ENCODE measurements around the gene ATP11C. TPM values are rescaled to one million over a fixed set of nuclear protein-coding genes. Genes with fewer than 3 reads are reported as not detected.
A peak's percentile ranks its signal among the peaks of the same experiment; 100 is the strongest.

Gene ATP11C
- total and polyA plus RNA-seq, 9 of the 15 experiments (the other 6 are each of a cell fraction or from before 2014, with no cell fraction given), result 18.2 to 42.2 (median 29.4) TPM

DNA sequence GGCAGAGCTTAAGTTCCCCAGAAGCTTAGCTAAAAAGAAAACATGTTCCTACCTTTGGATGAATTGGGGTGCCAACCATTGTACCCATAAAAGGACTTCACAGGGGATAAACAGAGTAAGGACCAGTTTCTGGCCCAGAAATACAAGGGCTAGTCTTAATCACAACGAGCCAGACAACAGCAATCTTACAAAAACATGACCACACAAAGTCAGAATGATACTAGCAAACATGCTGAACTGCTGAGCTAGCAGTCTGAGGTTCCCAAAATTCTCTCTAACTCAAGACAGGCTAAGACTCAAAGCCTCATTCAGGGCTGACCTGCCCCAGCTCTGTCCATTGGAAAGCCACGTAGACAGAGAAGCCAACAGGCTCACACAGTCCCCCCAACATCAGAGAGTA lies 40.3 kb downstream of the ATP11C start:
- no peaks in the 10 kb centered on the region for H3K9me1 ChIP-seq (ENCODE audit: control insufficient read depth, insufficient read depth, low read length)
- WGBS (ENCODE audit: insufficient coverage, low coverage, missing lambda C conversion rate), result 18% methylated on average over 2 of the region's 2 CpGs
- H3K4me1 ChIP-seq (replicated peaks in 1 of 2; ENCODE audit: control insufficient read depth in 2 of 2, insufficient read depth in 2 of 2, low read length in 2 of 2), result peaks cover 0 to 18% of the 10 kb centered on the region in 2 experiments; a peak in 2 of 5 replicates
- H3K4me3 ChIP-seq, result no peak overlapping the region
- no peak overlapping the region for H2AFZ ChIP-seq (ENCODE audit: low read depth, low read length)
- no peak for DNase-seq (ENCODE audit: extremely low read depth in 1 of 4, low spot score in 3 of 4)
- H3K27me3 ChIP-seq (ENCODE audit: control insufficient read depth in 2 of 2, insufficient read depth in 2 of 2, low read length in 2 of 2), result no peaks in the 10 kb centered on the region
- ChIA-PET POLR2A (interaction anchor here (1.9 kb wide), 1 partner anchor 11 kb away, joined by 5 read pairs; no protein-coding TSS in a partner anchor), CTCF (ENCODE audit: low intra/inter-chr PET ratio) (no interaction called here)
- no peak for TF ChIP-seq ZNF785 (CRISPR knock-in tag; IDR thresholded peaks at IDR 0.05)
- TF ChIP-seq MAFF (IDR thresholded peaks at IDR 0.05; ENCODE audit: low read length), result peak; percentile 43; the same call in 1 of the 2 replicates
- no peak for TF ChIP-seq HNRNPLL (IDR thresholded peaks at IDR 0.05; ENCODE audit: low read depth, low read length, poor library complexity, severe bottlenecking)
- TF ChIP-seq MYBL2 (IDR thresholded peaks at IDR 0.05; ENCODE audit: low read depth), result no peak
- no peak for TF ChIP-seq MYBL2 (CRISPR knock-in tag; IDR thresholded peaks at IDR 0.05; ENCODE audit: borderline replicate concordance)
- TF ChIP-seq ZNF316 (IDR thresholded peaks at IDR 0.05), result peak; percentile 79
- peak; percentile 76 for TF ChIP-seq C11orf30 (IDR thresholded peaks at IDR 0.05; ENCODE audit: low read depth)
- TF ChIP-seq, protein P1, sequence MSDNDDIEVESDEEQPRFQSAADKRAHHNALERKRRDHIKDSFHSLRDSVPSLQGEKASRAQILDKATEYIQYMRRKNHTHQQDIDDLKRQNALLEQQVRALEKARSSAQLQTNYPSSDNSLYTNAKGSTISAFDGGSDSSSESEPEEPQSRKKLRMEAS (CRISPR knock-in tag; IDR thresholded peaks at IDR 0.05), result no peak
- no peak for TF ChIP-seq ZNF695 (CRISPR knock-in tag; IDR thresholded peaks at IDR 0.05)
- TF ChIP-seq, protein P2, sequence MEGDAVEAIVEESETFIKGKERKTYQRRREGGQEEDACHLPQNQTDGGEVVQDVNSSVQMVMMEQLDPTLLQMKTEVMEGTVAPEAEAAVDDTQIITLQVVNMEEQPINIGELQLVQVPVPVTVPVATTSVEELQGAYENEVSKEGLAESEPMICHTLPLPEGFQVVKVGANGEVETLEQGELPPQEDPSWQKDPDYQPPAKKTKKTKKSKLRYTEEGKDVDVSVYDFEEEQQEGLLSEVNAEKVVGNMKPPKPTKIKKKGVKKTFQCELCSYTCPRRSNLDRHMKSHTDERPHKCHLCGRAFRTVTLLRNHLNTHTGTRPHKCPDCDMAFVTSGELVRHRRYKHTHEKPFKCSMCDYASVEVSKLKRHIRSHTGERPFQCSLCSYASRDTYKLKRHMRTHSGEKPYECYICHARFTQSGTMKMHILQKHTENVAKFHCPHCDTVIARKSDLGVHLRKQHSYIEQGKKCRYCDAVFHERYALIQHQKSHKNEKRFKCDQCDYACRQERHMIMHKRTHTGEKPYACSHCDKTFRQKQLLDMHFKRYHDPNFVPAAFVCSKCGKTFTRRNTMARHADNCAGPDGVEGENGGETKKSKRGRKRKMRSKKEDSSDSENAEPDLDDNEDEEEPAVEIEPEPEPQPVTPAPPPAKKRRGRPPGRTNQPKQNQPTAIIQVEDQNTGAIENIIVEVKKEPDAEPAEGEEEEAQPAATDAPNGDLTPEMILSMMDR (IDR thresholded peaks at IDR 0.05 in 2 of 3, conservative IDR thresholded peaks at IDR 0.05 in 1 of 3; ENCODE audit: insufficient read depth in 2 of 3, low read depth in 1 of 3, low read length in 3 of 3), result no peak
- TF ChIP-seq CBX8 (IDR thresholded peaks at IDR 0.05; ENCODE audit: borderline replicate concordance, extremely low read depth, low read depth, low read length, poor library complexity, severe bottlenecking), result no peak
- TF ChIP-seq MAFG (tag; conservative IDR thresholded peaks at IDR 0.05), result peak; percentile 68
- TF ChIP-seq MAFK (IDR thresholded peaks at IDR 0.05; ENCODE audit: low read length), result peak; percentile 68
- no peaks in the 10 kb centered on the region for H3K9me3 ChIP-seq (replicated peaks; ENCODE audit: control insufficient read depth, insufficient read depth, low read depth, low read length)
- peak overlapping the region; percentile 22; the same call in 1 of the 3 replicates for H3K27ac ChIP-seq (ENCODE audit: extremely low read depth, low read depth, low read length)
- no TSS peak for BruUV-seq (replicated peaks)
- peaks cover 40% of the 10 kb centered on the region for H3K79me2 ChIP-seq (ENCODE audit: control insufficient read depth, insufficient read depth, low read length)
- H4K20me1 ChIP-seq (replicated peaks; ENCODE audit: control insufficient read depth, insufficient read depth, low read length), result no peaks in the 10 kb centered on the region
- in situ Hi-C loops (cut with MboI) (no loop called here), intact Hi-C loops (cut with micrococcal nuclease) (no loop called here)
- ATAC-seq, result peak; percentile 42
- H3K4me2 ChIP-seq (ENCODE audit: insufficient read depth, low read length), result no peak overlapping the region; the same call in 1 of the 2 replicates
- H3K36me3 ChIP-seq (ENCODE audit: control insufficient read depth, insufficient read depth, low read length), result no peaks in the 10 kb centered on the region
- no peak overlapping the region for H3K9ac ChIP-seq (ENCODE audit: insufficient read depth in 1 of 2, low read depth in 2 of 2, low read length in 2 of 2)
- no peak for FAIRE-seq

All from K562 (cell line).